ENCODE data around the gene DVL1. TPM values are rescaled to one million over a fixed set of nuclear protein-coding genes. Genes with fewer than 3 reads are reported as not detected.

Gene DVL1
- total and polyA plus RNA-seq, 9 of the 15 experiments (the other 6 are each of a cell fraction or from before 2014, with no cell fraction given), result 0.62 to 135 (median 24.3) TPM

DNA sequence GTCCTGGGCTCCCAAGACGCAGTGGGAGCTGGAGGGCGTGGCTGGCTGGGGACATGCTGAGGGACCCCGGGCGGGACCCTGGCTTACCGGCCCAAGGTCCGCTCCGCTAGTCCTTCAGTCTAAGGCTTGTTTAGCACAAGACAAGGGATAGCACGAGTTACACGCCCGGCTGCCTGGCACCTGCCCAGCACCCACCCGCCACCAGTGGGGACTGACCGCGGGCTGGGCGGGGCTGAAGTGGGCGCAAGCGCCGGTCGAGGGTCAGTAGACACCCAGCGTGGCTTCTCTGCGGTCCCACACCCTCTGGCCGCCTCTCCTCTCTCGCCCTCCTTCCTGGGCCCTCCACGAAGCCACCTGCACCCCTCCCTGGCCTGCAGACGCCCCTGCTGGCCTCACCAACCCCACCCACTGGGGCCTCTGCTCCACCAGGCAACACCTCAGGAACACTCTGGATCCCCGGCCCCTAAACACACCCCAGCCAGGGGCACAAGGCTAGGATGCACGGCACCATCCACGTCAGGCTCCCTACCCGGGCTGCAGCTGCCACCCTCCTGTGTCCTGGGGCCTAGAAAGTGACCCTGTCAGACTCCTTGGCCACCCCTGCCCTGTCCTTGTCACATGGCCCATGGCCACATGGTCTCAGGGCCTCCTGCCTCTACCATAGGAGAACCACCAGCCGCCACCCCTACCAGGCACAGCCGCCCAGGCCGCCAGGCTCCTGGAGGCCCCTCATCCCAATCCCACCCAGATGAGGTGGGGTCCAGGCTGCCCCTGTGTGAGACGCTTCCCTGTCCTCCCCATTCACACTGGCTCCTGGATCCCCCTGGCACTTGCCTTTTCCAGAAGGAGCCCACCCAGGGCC, 12.1 kb downstream of the DVL1 start:
- 0 out of 2 replicates have a peak, but pooled peaks have one; percentile 26 for TF ChIP-seq RBM14 (IDR thresholded peaks at IDR 0.05; ENCODE audit: borderline replicate concordance, insufficient read depth, low read depth, low read length)
- peak; percentile 40; the same call in 1 of the 2 replicates for TF ChIP-seq POLR2G (IDR thresholded peaks at IDR 0.05; ENCODE audit: low read depth, low read length)
- TF ChIP-seq, protein P1, sequence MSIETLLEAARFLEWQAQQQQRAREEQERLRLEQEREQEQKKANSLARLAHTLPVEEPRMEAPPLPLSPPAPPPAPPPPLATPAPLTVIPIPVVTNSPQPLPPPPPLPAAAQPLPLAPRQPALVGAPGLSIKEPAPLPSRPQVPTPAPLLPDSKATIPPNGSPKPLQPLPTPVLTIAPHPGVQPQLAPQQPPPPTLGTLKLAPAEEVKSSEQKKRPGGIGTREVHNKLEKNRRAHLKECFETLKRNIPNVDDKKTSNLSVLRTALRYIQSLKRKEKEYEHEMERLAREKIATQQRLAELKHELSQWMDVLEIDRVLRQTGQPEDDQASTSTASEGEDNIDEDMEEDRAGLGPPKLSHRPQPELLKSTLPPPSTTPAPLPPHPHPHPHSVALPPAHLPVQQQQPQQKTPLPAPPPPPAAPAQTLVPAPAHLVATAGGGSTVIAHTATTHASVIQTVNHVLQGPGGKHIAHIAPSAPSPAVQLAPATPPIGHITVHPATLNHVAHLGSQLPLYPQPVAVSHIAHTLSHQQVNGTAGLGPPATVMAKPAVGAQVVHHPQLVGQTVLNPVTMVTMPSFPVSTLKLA (conservative IDR thresholded peaks at IDR 0.05), result no peak
- TF ChIP-seq RBFOX2 (IDR thresholded peaks at IDR 0.05; ENCODE audit: low read depth, low read length), result 0 out of 2 replicates have a peak, but pooled peaks have one; percentile 42
- TF ChIP-seq, protein P2, sequence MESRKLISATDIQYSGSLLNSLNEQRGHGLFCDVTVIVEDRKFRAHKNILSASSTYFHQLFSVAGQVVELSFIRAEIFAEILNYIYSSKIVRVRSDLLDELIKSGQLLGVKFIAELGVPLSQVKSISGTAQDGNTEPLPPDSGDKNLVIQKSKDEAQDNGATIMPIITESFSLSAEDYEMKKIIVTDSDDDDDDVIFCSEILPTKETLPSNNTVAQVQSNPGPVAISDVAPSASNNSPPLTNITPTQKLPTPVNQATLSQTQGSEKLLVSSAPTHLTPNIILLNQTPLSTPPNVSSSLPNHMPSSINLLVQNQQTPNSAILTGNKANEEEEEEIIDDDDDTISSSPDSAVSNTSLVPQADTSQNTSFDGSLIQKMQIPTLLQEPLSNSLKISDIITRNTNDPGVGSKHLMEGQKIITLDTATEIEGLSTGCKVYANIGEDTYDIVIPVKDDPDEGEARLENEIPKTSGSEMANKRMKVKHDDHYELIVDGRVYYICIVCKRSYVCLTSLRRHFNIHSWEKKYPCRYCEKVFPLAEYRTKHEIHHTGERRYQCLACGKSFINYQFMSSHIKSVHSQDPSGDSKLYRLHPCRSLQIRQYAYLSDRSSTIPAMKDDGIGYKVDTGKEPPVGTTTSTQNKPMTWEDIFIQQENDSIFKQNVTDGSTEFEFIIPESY (CRISPR knock-in tag; IDR thresholded peaks at IDR 0.05), result peak; percentile 72
- POLR2A ChIA-PET, result interaction anchor here (0.6 to 1.7 kb wide), 8 partner anchors 9 to 277 kb away, joined by 3 to 7 read pairs (median 4); partner anchors contain the start of gene AURKAIP1
- H3K4me2 ChIP-seq (ENCODE audit: insufficient read depth, low read length), result no peak overlapping the region
- H4K20me1 ChIP-seq (replicated peaks; ENCODE audit: control insufficient read depth, insufficient read depth, low read length), result peaks cover 26% of the 10 kb centered on the region; the same call in 1 of the 2 replicates
- peaks cover 6% of the 10 kb centered on the region for H3K9me1 ChIP-seq (ENCODE audit: control insufficient read depth, insufficient read depth, low read length)
- no TSS peak for BruUV-seq (replicated peaks)
- no peak overlapping the region for H2AFZ ChIP-seq (ENCODE audit: low read depth, low read length)
- no peak overlapping the region for H3K27ac ChIP-seq (ENCODE audit: extremely low read depth, low read depth, low read length)
- peaks cover 2% of the 10 kb centered on the region; the same call in 1 of the 2 replicates for H3K9me3 ChIP-seq (replicated peaks; ENCODE audit: control insufficient read depth, insufficient read depth, low read depth, low read length)
- peaks cover 0 to 85% of the 10 kb centered on the region in 2 experiments; a peak in 2 of 5 replicates for H3K4me1 ChIP-seq (replicated peaks in 1 of 2; ENCODE audit: control insufficient read depth in 2 of 2, insufficient read depth in 2 of 2, low read length in 2 of 2)
- H3K79me2 ChIP-seq (ENCODE audit: control insufficient read depth, insufficient read depth, low read length), result peaks cover 2% of the 10 kb centered on the region; the same call in 2 of the 3 replicates
- 95% methylated on average over 28 of the region's 32 CpGs for WGBS (ENCODE audit: insufficient coverage, low coverage, missing lambda C conversion rate)
- peaks cover 76% of the 10 kb centered on the region; the same call in 2 of the 3 replicates for H3K36me3 ChIP-seq (ENCODE audit: control insufficient read depth, insufficient read depth, low read length)
- CTCF ChIA-PET (ENCODE audit: low intra/inter-chr PET ratio), result no interaction called here
- no peak overlapping the region for H3K4me3 ChIP-seq
- DNase-seq (ENCODE audit: extremely low read depth in 1 of 4, low spot score in 3 of 4) (no peak), ATAC-seq (no peak; the same call in 2 of the 3 replicates), FAIRE-seq (no peak)
- no peaks in the 10 kb centered on the region for H3K27me3 ChIP-seq (ENCODE audit: control insufficient read depth in 2 of 2, insufficient read depth in 2 of 2, low read length in 2 of 2)
- intact Hi-C loops (cut with micrococcal nuclease), result no loop called here
- H3K9ac ChIP-seq (ENCODE audit: insufficient read depth in 1 of 2, low read depth in 2 of 2, low read length in 2 of 2), result peak overlapping the region in 1 of 2 experiments; percentile 14; a peak in 1 of 4 replicates
- in situ Hi-C loops (cut with MboI), result no loop called here
